Thymus (tissue), 11 donors: Measurements from ENCODE around the gene LIX1. TPM values are rescaled to one million over a fixed set of nuclear protein-coding genes. Genes with fewer than 3 reads are reported as not detected.

Experiments
- DNase-seq, 9 donors: peaks; one replicate each; pipeline ENCODE4 v3.0.0-alpha.2; 2013; ENCODE audit warnings: low spot score in 9 of 9, low read depth in 6 of 9, missing footprints in 1 of 9
- H3K27ac ChIP-seq, 2 donors: one replicate each; pipeline ENCODE4 v1.5.1; 2013; ENCODE audit warnings: control low read depth in 1 of 2, low read depth in 1 of 2, low read length in 1 of 2, mild to moderate bottlenecking in 1 of 2, moderate library complexity in 1 of 2
- H3K27me3 ChIP-seq, 2 donors: one replicate each; pipeline ENCODE4 v1.5.1; 2013; ENCODE audit warnings: low read length in 1 of 2; ENCODE audit not compliant: control insufficient read depth in 2 of 2, insufficient read depth in 1 of 2
- H3K36me3 ChIP-seq, 2 donors: one replicate each; pipeline ENCODE4 v1.5.1; 2013; ENCODE audit warnings: low read length in 1 of 2, mild to moderate bottlenecking in 1 of 2, moderate library complexity in 1 of 2; ENCODE audit not compliant: control insufficient read depth in 2 of 2, insufficient read depth in 2 of 2
- H3K4me1 ChIP-seq, 2 donors: one replicate each; pipeline ENCODE4 v1.5.1; 2013; ENCODE audit warnings: low read length in 2 of 2; ENCODE audit not compliant: control insufficient read depth in 2 of 2, insufficient read depth in 2 of 2
- H3K4me3 ChIP-seq, 2 donors: one replicate each; pipeline ENCODE4 v1.5.1; 2013; ENCODE audit warnings: low read length in 2 of 2, control low read depth in 1 of 2, mild to moderate bottlenecking in 1 of 2
- H3K9me3 ChIP-seq, 2 donors: one replicate each; pipeline ENCODE4 v1.5.1; 2013; ENCODE audit warnings: low read length in 1 of 2, mild to moderate bottlenecking in 1 of 2; ENCODE audit not compliant: control insufficient read depth in 2 of 2, insufficient read depth in 1 of 2
- WGBS: extraction: QIAGEN DNeasy Blood & Tissue Kit; methylation state at CpG from one replicate; pipeline ENCODE4 v1.1.7; 2013; 5-methylcytosine and 5-hydroxymethylcytosine counted together
- polyA plus RNA-seq: library from polyadenylated mRNA; stranded (reverse); fragments of 200-250 nt; gene quantifications from one replicate; pipeline ENCODE4 v1.2.3, GENCODE V29; 2013
- total RNA-seq: library from RNA; stranded (reverse); fragments of 120-200 nt; gene quantifications from one replicate; pipeline ENCODE4 v1.2.4, GENCODE V29; 2013
- donor health status: healthy.

Gene LIX1
- total and polyA plus RNA-seq, 2 donors, result 0.09 TPM

- no peak overlapping the region for H3K4me3 ChIP-seq
- no peak overlapping the region for H3K27ac ChIP-seq
- no peaks in the 10 kb centered on the region for H3K4me1 ChIP-seq
- H3K27me3 ChIP-seq, result no peaks in the 10 kb centered on the region
- 94% methylated on average over 2 of the region's 2 CpGs for WGBS
- no peaks in the 10 kb centered on the region for H3K36me3 ChIP-seq
- no peaks in the 10 kb centered on the region for H3K9me3 ChIP-seq
- no peak for DNase-seq
Measured at GRCh38 chr5:97118261-97119006, 24.0 kb downstream of the LIX1 start.

- 96% methylated on average over 9 of the region's 9 CpGs for WGBS
- Histone ChIP-seq H3K9me3 (no peaks in the 10 kb centered on the region), H3K27ac (no peak overlapping the region)
Measured at GRCh38 chr5:97115932-97116331, 26.5 kb downstream of the LIX1 start.

GRCh38 chr5:97112230-97112629 is 30.2 kb downstream of the LIX1 start:
- H3K4me1 ChIP-seq, result no peaks in the 10 kb centered on the region
- no peaks in the 10 kb centered on the region for H3K36me3 ChIP-seq
- no peak overlapping the region for H3K27ac ChIP-seq
- H3K27me3 ChIP-seq, result no peaks in the 10 kb centered on the region
- no peak for DNase-seq
- H3K9me3 ChIP-seq, result no peaks in the 10 kb centered on the region
- H3K4me3 ChIP-seq, result no peak overlapping the region
- WGBS, result 93% methylated on average over 6 of the region's 6 CpGs

More at GRCh38 chr5:97115932-97116331, 26.5 kb downstream of the LIX1 start:
- no peaks in the 10 kb centered on the region for H3K27me3 ChIP-seq
- DNase-seq, result no peak
- no peak overlapping the region for H3K4me3 ChIP-seq
- H3K4me1 ChIP-seq, result no peaks in the 10 kb centered on the region
- no peaks in the 10 kb centered on the region for H3K36me3 ChIP-seq

- no peaks in the 10 kb centered on the region for H3K36me3 ChIP-seq
- no peak overlapping the region for H3K4me3 ChIP-seq
- H3K27me3 ChIP-seq, result no peaks in the 10 kb centered on the region
- DNase-seq, result peak; percentile 3 to 66 (median 16)
- no peaks in the 10 kb centered on the region for H3K4me1 ChIP-seq
- no peaks in the 10 kb centered on the region for H3K9me3 ChIP-seq
- H3K27ac ChIP-seq, result no peak overlapping the region
- WGBS, result 25% methylated on average over 4 of the region's 4 CpGs
Measured at GRCh38 chr5:97111616-97112015, 30.8 kb downstream of the LIX1 start.

- no peaks in the 10 kb centered on the region for H3K36me3 ChIP-seq
- WGBS, result 96% methylated on average over 5 of the region's 5 CpGs
- no peak overlapping the region for H3K4me3 ChIP-seq
- no peak overlapping the region for H3K27ac ChIP-seq
- H3K4me1 ChIP-seq, result no peaks in the 10 kb centered on the region
- DNase-seq, result peak in 1 of 9 donors; percentile 23
- no peaks in the 10 kb centered on the region for H3K27me3 ChIP-seq
- no peaks in the 10 kb centered on the region for H3K9me3 ChIP-seq
Measured at GRCh38 chr5:97111004-97111403, 31.4 kb downstream of the LIX1 start.

- Histone ChIP-seq H3K27me3 (no peaks in the 10 kb centered on the region), H3K4me3 (no peak overlapping the region), H3K4me1 (no peaks in the 10 kb centered on the region), H3K27ac (no peak overlapping the region), H3K9me3 (no peaks in the 10 kb centered on the region), H3K36me3 (no peaks in the 10 kb centered on the region)
- WGBS, result 97% methylated on average over 7 of the region's 7 CpGs
- DNase-seq, result no peak
Measured at GRCh38 chr5:97107318-97107717, 35.1 kb downstream of the LIX1 start.

GRCh38 chr5:97106216-97106581 is 36.2 kb downstream of the LIX1 start:
- no peak overlapping the region for H3K27ac ChIP-seq
- no peaks in the 10 kb centered on the region for H3K4me1 ChIP-seq
- H3K36me3 ChIP-seq, result no peaks in the 10 kb centered on the region
- no peaks in the 10 kb centered on the region for H3K9me3 ChIP-seq
- WGBS, result 94% methylated on average over 2 of the region's 2 CpGs
- H3K27me3 ChIP-seq, result no peaks in the 10 kb centered on the region
- DNase-seq, result no peak
- no peak overlapping the region for H3K4me3 ChIP-seq

GRCh38 chr5:97105501-97106215 is 36.8 kb downstream of the LIX1 start:
- no peaks in the 10 kb centered on the region for H3K4me1 ChIP-seq
- no peaks in the 10 kb centered on the region for H3K9me3 ChIP-seq
- H3K36me3 ChIP-seq, result no peaks in the 10 kb centered on the region
- no peak overlapping the region for H3K4me3 ChIP-seq
- 95% methylated on average over 13 of the region's 13 CpGs for whole genome bisulfite sequencing
- DNase-seq, result no peak
- H3K27ac ChIP-seq, result no peak overlapping the region
- no peaks in the 10 kb centered on the region for H3K27me3 ChIP-seq

GRCh38 chr5:97102010-97102470 is 40.4 kb downstream of the LIX1 start:
- H3K4me1 ChIP-seq, result no peaks in the 10 kb centered on the region
- H3K4me3 ChIP-seq, result no peak overlapping the region
- WGBS, result 88% methylated on average over 8 of the region's 8 CpGs
- H3K36me3 ChIP-seq, result no peaks in the 10 kb centered on the region
- no peaks in the 10 kb centered on the region for H3K9me3 ChIP-seq
- H3K27ac ChIP-seq, result no peak overlapping the region
- no peak for DNase-seq
- no peaks in the 10 kb centered on the region for H3K27me3 ChIP-seq
